Measurements from ENCODE around the gene MCM3.

MCM3 gene

DNA sequence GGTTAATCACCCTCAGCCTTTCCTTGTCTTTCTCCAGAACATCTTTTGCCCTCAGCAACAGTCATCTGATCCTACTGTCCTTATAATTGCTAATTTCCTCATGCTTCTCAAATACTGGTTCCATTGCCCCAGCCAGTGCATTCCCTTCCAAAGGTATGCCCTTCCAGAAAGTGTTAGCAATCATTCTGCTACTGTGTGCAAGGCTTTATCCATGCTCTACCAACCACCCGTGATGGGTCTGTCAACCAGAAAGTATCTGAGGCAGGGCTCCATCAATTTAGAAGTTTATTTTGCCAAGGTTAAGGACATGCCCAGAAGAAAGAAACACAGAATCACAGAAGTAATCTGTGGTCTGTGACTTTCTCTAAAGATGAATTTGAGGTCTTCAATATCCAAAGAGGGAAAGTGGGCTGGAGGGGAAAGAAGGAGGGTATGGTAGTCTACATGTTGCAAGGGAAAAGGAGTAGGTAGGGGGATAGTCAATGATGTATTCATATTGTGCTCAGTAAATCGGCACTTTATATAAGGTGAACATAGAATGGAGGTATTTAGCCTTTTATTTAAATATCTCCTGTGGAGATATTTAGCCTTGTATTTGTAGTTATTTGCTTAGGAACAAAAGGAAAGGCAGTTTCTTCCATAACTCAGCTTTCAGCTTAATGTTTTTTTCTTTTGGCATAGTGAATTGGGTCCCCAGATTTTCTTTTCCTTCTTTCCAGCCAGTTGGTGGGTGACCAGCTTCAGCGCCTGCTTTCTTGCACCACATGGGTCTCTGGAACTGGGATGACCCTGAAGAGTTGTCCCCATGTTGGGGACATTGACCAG, 42.2 kb upstream of the MCM3 start:
- TF ChIP-seq, protein P1, sequence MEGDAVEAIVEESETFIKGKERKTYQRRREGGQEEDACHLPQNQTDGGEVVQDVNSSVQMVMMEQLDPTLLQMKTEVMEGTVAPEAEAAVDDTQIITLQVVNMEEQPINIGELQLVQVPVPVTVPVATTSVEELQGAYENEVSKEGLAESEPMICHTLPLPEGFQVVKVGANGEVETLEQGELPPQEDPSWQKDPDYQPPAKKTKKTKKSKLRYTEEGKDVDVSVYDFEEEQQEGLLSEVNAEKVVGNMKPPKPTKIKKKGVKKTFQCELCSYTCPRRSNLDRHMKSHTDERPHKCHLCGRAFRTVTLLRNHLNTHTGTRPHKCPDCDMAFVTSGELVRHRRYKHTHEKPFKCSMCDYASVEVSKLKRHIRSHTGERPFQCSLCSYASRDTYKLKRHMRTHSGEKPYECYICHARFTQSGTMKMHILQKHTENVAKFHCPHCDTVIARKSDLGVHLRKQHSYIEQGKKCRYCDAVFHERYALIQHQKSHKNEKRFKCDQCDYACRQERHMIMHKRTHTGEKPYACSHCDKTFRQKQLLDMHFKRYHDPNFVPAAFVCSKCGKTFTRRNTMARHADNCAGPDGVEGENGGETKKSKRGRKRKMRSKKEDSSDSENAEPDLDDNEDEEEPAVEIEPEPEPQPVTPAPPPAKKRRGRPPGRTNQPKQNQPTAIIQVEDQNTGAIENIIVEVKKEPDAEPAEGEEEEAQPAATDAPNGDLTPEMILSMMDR (IDR thresholded peaks at IDR 0.05; ENCODE audit: low read depth, low read length) = no peak
- no peak for DNase-seq (ENCODE audit: low read depth in 2 of 2)
- no peak overlapping the region for H3K4me3 ChIP-seq (replicated peaks in 1 of 2; ENCODE audit: low read depth in 2 of 2, low read length in 2 of 2)

DNA sequence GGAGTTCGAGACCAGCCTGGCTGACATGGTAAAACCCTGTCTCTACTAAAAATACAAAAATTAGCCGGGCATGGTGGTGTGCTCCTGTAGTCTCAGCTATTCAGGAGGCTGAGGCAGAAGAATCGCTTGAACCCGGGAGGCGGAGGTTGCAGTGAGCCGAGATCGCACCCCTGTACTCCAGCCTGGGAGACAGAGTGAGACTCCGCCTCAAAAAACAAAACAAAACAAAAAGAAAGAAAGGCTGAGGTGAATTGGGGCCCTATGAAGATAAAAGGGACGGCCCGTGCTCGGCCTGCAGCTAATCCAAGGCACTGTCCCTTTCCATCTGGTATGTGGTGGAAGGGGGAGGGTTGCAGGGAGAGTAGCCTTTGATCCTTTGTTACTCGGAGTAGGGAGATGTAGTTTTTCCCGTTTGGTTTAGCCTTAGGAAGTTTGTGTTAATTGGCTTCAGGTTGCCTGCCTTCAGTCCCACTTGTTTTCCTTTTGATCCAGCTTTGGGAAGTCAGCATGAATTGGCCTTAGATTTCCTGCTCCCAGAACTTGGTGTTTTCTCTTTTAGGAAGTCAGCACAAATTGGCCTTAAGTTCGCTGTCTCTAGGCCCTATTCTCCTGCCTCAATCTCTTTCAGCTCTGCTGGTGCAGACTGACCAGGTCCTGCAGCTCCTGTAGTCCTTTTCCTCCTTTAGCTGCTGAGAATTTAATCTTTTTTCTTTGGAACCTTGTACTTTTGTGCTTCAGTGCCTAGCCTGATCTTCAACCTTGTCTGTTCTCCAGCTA, 41.3 kb upstream of the MCM3 start:
- H3K4me3 ChIP-seq (replicated peaks in 1 of 2; ENCODE audit: low read depth in 2 of 2, low read length in 2 of 2) = no peak overlapping the region
- TF ChIP-seq, protein P1 (IDR thresholded peaks at IDR 0.05; ENCODE audit: low read depth, low read length) = no peak

DNA sequence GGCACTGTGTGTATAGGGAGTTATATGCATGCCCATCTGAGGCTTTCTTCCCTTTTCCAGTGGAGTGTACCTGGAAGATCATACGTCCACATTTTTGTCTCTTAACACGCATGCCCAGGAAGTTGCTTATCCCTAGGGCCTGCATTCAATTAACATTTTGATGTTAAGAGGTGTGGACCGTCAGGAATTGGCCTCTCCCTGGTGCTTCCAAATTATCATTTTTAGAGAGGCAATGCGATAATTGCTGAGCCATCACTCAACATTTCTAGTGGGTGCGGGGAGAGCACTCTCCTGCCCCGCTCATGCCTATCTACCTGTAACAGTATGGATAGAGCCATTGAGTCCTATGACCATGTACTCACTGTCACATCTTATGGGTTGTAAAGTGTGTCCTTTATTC, 39.6 kb upstream of the MCM3 start:
- H3K4me3 ChIP-seq (replicated peaks in 1 of 2; ENCODE audit: low read depth in 2 of 2, low read length in 2 of 2) = no peak overlapping the region
- DNase-seq (ENCODE audit: low read depth in 2 of 2) = no peak
- TF ChIP-seq, protein P1 (IDR thresholded peaks at IDR 0.05; ENCODE audit: low read depth, low read length) = no peak

More for the DNA sequence above, 41.3 kb upstream of the MCM3 start:
- DNase-seq (ENCODE audit: low read depth in 2 of 2) = no peak

DNA sequence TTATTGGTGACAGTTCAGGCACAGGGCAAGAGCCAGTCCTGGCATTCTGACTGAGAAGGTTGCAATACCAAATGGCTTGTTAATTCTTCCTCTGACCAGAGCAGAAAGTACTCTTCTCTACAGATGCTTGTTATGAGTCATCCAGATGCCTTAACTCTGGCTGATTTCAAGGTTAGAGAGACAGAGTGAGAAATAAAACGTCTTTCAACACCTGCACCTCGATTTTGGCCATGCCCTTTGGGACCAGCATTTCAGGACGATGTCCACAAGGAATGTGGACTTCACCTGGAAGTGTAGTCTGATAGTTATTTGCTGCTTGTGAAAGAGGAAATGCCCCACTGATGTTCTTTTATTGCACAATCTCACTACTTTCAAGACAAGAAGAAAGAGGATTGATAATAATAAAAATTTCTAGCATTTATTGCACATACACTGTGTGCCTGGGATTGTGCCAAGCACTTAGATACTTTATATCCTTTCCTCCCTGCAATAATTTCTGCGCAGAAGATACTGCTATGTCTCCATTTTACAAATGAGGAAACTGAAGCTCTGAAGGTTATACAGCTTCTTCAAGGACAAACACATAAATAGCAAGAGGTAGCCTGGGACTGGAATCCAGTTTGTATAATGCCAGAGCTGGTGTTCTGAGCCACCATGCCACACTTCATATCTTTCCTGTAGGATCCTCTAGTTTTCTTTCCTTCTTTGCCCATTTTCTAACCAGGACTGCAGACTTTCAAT, 33.5 kb upstream of the MCM3 start:
- DNase-seq (ENCODE audit: low read depth in 2 of 2) = peak; percentile 42 to 69
- TF ChIP-seq, protein P1 (IDR thresholded peaks at IDR 0.05; ENCODE audit: low read depth, low read length) = no peak
- H3K4me3 ChIP-seq (replicated peaks in 1 of 2; ENCODE audit: low read depth in 2 of 2, low read length in 2 of 2) = no peak overlapping the region

DNA sequence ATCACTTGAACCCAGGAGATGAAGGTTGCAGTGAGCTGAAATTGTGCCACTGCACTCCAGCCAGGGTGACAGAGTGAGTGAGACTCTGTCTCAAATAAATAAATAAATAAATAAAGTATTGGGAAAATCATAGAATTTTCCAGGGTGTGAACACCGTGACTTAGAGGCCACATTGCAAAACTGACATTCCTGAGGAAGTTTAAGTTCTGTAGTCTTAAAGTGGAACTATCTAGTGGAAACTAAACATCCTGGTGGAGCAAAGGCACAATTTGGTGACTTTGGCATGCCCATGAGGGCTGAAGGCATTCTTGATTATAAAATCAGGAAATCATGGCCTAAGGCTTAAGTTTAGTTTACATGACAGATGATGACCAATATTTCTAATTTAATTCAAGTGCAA, 32.7 kb upstream of the MCM3 start:
- no peak for DNase-seq (ENCODE audit: low read depth in 2 of 2)
- TF ChIP-seq, protein P1 (IDR thresholded peaks at IDR 0.05; ENCODE audit: low read depth, low read length) = no peak
- no peak overlapping the region for H3K4me3 ChIP-seq (replicated peaks in 1 of 2; ENCODE audit: low read depth in 2 of 2, low read length in 2 of 2)

DNA sequence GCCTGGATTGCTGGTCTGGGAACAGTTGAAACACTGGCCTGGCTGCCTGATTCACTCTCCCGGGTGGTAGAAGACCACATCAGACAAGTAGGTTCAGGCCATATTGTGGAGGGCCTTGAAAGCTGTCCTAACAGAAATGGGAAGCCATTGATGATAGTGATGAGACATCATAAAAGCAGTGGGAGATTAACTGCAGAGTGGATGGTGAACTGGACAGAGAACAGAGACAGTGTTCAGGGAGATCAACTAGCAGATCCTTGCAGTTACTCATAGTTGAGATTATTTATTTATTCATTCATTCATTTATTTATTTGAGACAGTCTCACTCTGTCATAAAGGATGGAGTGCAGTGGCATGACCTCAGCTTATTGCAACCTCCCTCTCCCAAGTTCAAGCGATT, 30.2 kb upstream of the MCM3 start:
- DNase-seq (ENCODE audit: low read depth in 2 of 2) = no peak
- TF ChIP-seq, protein P1 (IDR thresholded peaks at IDR 0.05; ENCODE audit: low read depth, low read length) = no peak
- H3K4me3 ChIP-seq (replicated peaks in 1 of 2; ENCODE audit: low read depth in 2 of 2, low read length in 2 of 2) = no peak overlapping the region
